Right lung (tissue), 5 donors: ENCODE results near the gene IGFBP4. TPM values are rescaled to one million over a fixed set of nuclear protein-coding genes. Genes with fewer than 3 reads are reported as not detected.

Experiments
- polyA plus RNA-seq, 5 donors: library from polyadenylated mRNA; unstranded; fragments of 120-200 nt; gene quantifications; one replicate each; pipeline versions ENCODE4 v1.2.1 to v1.2.3, GENCODE V29; 2013; ENCODE audit warnings: inconsistent platforms in 1 of 5, low replicate concordance in 1 of 5; ENCODE audit not compliant: insufficient read length in 5 of 5, insufficient read depth in 1 of 5

The IGFBP4 gene
- polyA plus RNA-seq, 5 donors = 154 to 263 (median 207) TPM

Other genes starting within 250 kb of the IGFBP4 start
- 10 to 100 TPM; 25.8 to 33.6 (median 29.9) TPM for gene WIPF2, start 224.1 kb upstream of the IGFBP4 start, polyA plus RNA-seq
- 10 to 100 TPM; 13.6 to 27.7 (median 20.6) TPM for gene CDC6, start 155.6 kb upstream of the IGFBP4 start, polyA plus RNA-seq
- 10 to 100 TPM; 35.5 to 65.3 (median 49.7) TPM for gene RARA, start 134.3 kb upstream of the IGFBP4 start, polyA plus RNA-seq
- under 1 TPM in 1 of 5 donors, not detected in 4; 0.70 TPM for gene GJD3, start 78.7 kb upstream of the IGFBP4 start, polyA plus RNA-seq
- gene TOP2A, start 25.6 kb upstream of the IGFBP4 start, polyA plus RNA-seq = 100 to 1,000 TPM; 106 to 344 (median 189) TPM
- gene TNS4, start 58.2 kb downstream of the IGFBP4 start, polyA plus RNA-seq = under 1 TPM; 0.05 to 0.28 (median 0.20) TPM
- under 1 TPM; 0.37 to 0.76 (median 0.59) TPM for gene CCR7, start 122.0 kb downstream of the IGFBP4 start, polyA plus RNA-seq
- gene SMARCE1, start 204.4 kb downstream of the IGFBP4 start, polyA plus RNA-seq = 100 to 1,000 TPM; 223 to 279 (median 246) TPM
- gene KRT222, start 221.7 kb downstream of the IGFBP4 start, polyA plus RNA-seq = under 1 TPM; 0.33 to 0.80 (median 0.36) TPM